IMR-90 (cell line): ENCODE results near the gene AP2M1. TPM values are rescaled to one million over a fixed set of nuclear protein-coding genes. Genes with fewer than 3 reads are reported as not detected.

ENCODE experiments used
- ATAC-seq: fragments of 200-7000 bp; cut with Tn5 transposase; 2 replicates; pipeline ENCODE4 v1.9.1; 2020; ENCODE audit warnings: low read depth, mild to moderate bottlenecking, moderate library complexity
- BruUV-seq: library from RNA; stranded (reverse); fragments of 400-500 nt; replicated peaks from 2 replicates; lab custom pipeline; 2021; lab: Mats Ljungman, UMichigan
- CTCF ChIA-PET: fragments of 300-600 bp; formaldehyde crosslinking; extraction: SDS; loops from one replicate; lab custom pipeline; 2021; ENCODE audit warnings: antibody characterized with exemption; lab: Yijun Ruan, JAX
- POLR2A ChIA-PET: fragments of 300-600 bp; sonication (Branson Sonifier 250); formaldehyde crosslinking; loops from one replicate; lab custom pipeline; 2022; ENCODE audit warnings: antibody characterized with exemption; ENCODE audit not compliant: unreplicated experiment; lab: Charles Lee
- DNase-seq: peaks from one replicate; pipeline ENCODE4 v3.0.0; 2013
- H2AFZ ChIP-seq: replicated peaks from 2 replicates; pipeline ENCODE3; 2013; ENCODE audit warnings: low read length, mild to moderate bottlenecking; ENCODE audit not compliant: poor library complexity
- H2AK5ac ChIP-seq: 2 replicates; pipeline ENCODE4 v1.6.1; 2013; ENCODE audit warnings: low read depth, low read length, inconsistent platforms
- H2AK9ac ChIP-seq: replicated peaks from 2 replicates; pipeline ENCODE3; 2013; ENCODE audit warnings: mild to moderate bottlenecking, low read depth, low read length, moderate library complexity; ENCODE audit not compliant: poor library complexity
- H2BK120ac ChIP-seq: 2 replicates; pipeline ENCODE4 v1.6.1; 2013; ENCODE audit warnings: low read depth, low read length, inconsistent platforms
- H2BK15ac ChIP-seq: 3 replicates; pipeline ENCODE4 v1.6.1; 2013; ENCODE audit warnings: low read depth, low read length, inconsistent platforms
- H2BK20ac ChIP-seq: 2 replicates; pipeline ENCODE4 v1.6.1; 2013; ENCODE audit warnings: low read depth, mild to moderate bottlenecking, inconsistent platforms, low read length, moderate library complexity
- H2BK5ac ChIP-seq: 2 replicates; pipeline ENCODE4 v1.6.1; 2013; ENCODE audit warnings: mild to moderate bottlenecking, low read depth, low read length, inconsistent platforms; ENCODE audit not compliant: poor library complexity, severe bottlenecking
- H3K14ac ChIP-seq: replicated peaks from 2 replicates; pipeline ENCODE4 v1.6.1; 2013; ENCODE audit warnings: low read depth, low read length, inconsistent platforms
- H3K18ac ChIP-seq: 2 replicates; pipeline ENCODE4 v1.6.1; 2013; ENCODE audit warnings: low read depth, low read length, control low read depth
- H3K23ac ChIP-seq: 2 replicates; pipeline ENCODE4 v1.6.1; 2013; ENCODE audit warnings: low read depth, low read length, inconsistent platforms
- H3K27ac ChIP-seq: 2 replicates; pipeline ENCODE4 v1.5.1; 2013; ENCODE audit warnings: mild to moderate bottlenecking, control low read depth, low read length; ENCODE audit not compliant: insufficient read depth
- H3K27me3 ChIP-seq: 2 replicates; pipeline ENCODE4 v1.6.1; 2013; ENCODE audit warnings: low read length; ENCODE audit not compliant: control insufficient read depth, insufficient read depth
- H3K36me3 ChIP-seq: 2 replicates; pipeline ENCODE4 v1.6.1; 2013; ENCODE audit warnings: low read length, mixed read lengths; ENCODE audit not compliant: control insufficient read depth, insufficient read depth
- H3K4ac ChIP-seq: 2 replicates; pipeline ENCODE4 v1.6.1; 2013; ENCODE audit warnings: low read depth, low read length, inconsistent platforms
- H3K4me1 ChIP-seq: 2 replicates; pipeline ENCODE4 v1.6.1; 2013; ENCODE audit warnings: low read length, mixed read lengths; ENCODE audit not compliant: control insufficient read depth, insufficient read depth
- H3K4me2 ChIP-seq: 2 replicates; pipeline ENCODE4 v1.6.1; 2013; ENCODE audit warnings: low read depth, mild to moderate bottlenecking, control low read depth, low read length, moderate library complexity
- H3K4me3 ChIP-seq: 2 replicates; pipeline ENCODE4 v1.5.1; 2013; ENCODE audit warnings: low read depth, mild to moderate bottlenecking, control low read depth, low read length, moderate library complexity; ENCODE audit not compliant: insufficient read depth
- H3K56ac ChIP-seq: 2 replicates; pipeline ENCODE4 v1.6.1; 2013; ENCODE audit warnings: low read length, inconsistent platforms; ENCODE audit not compliant: insufficient read depth; ENCODE audit errors: extremely low read depth
- H3K79me1 ChIP-seq, 2 experiments: 2 replicates each; pipeline ENCODE4 v1.6.1; 2013; ENCODE audit warnings: low read length in 2 of 2, inconsistent platforms in 1 of 2, low read depth in 1 of 2
- H3K9ac ChIP-seq: 2 replicates; pipeline ENCODE4 v1.6.1; 2013; ENCODE audit warnings: low read depth, low read length, control low read depth
- H3K9me1 ChIP-seq: 2 replicates; pipeline ENCODE4 v1.6.1; 2013; ENCODE audit warnings: low read length, inconsistent platforms; ENCODE audit not compliant: insufficient read depth
- H3K9me3 ChIP-seq: 2 replicates; pipeline ENCODE4 v1.6.1; 2013; ENCODE audit warnings: low read length; ENCODE audit not compliant: control insufficient read depth, insufficient read depth
- H4K20me1 ChIP-seq: 2 replicates; pipeline ENCODE4 v1.6.1; 2013; ENCODE audit warnings: low read length, inconsistent platforms; ENCODE audit not compliant: insufficient read depth
- H4K5ac ChIP-seq: 2 replicates; pipeline ENCODE4 v1.6.1; 2013; ENCODE audit warnings: mild to moderate bottlenecking, low read depth, low read length, control low read depth
- H4K8ac ChIP-seq, 2 experiments: 2 replicates each; pipeline ENCODE4 v1.6.1; 2013; ENCODE audit warnings: low read depth in 2 of 2, low read length in 2 of 2, control low read depth in 1 of 2, inconsistent platforms in 1 of 2
- H4K91ac ChIP-seq: 2 replicates; pipeline ENCODE4 v1.6.1; 2013; ENCODE audit warnings: low read depth, low read length, inconsistent platforms; ENCODE audit not compliant: insufficient read depth
- CEBPB ChIP-seq: IDR thresholded peaks from 2 replicates; pipeline ENCODE4 v1.6.1; 2012; ENCODE audit warnings: low read depth, low read length, improper control_type of control experiment
- SMC3 ChIP-seq: fragments of 150-350 bp; IDR thresholded peaks from 2 replicates; pipeline ENCODE4 v1.6.1; 2016; ENCODE audit warnings: low read depth, mild to moderate bottlenecking, antibody characterized with exemption, low read length, moderate library complexity
- WGBS, 2 experiments: methylation state at CpG; one replicate each; pipeline versions ENCODE4 v1.1.5 to v1.1.7; 2013; ENCODE audit warnings: missing lambda C conversion rate in 2 of 2; ENCODE audit not compliant: insufficient read length in 1 of 2; ENCODE audit errors: extremely low coverage in 2 of 2; 5-methylcytosine and 5-hydroxymethylcytosine counted together
- dilution Hi-C: fragments of 300-500 bp; cut with HindIII; formaldehyde crosslinking; loops from one replicate; pipeline ENCODE4 v1.14.3; 2018; ENCODE audit warnings: low sequenced_read_pairs; ENCODE audit not compliant: unreplicated experiment
- in situ Hi-C: fragments of 300-500 bp; cut with MboI; formaldehyde crosslinking; loops from 3 replicates; pipeline ENCODE4 v1.14.3; 2019; ENCODE audit warnings: low sequenced_read_pairs, inconsistent platforms, mixed read lengths
- intact Hi-C: fragments of 100-400 bp; cut with micrococcal nuclease; formaldehyde crosslinking; loops from 2 replicates; pipeline ENCODE4 v1.10.0; 2022
- polyA plus RNA-seq, 3 experiments: library from polyadenylated mRNA; depleted of rRNA; stranded (reverse); fragments of >200 nt; gene quantifications; 2 replicates each; pipeline ENCODE4 v1.2.3, GENCODE V29; 2012; ENCODE audit warnings: low replicate concordance in 1 of 3
- total RNA-seq: library from RNA; depleted of rRNA; stranded (reverse); fragments of >200 nt; gene quantifications from 2 replicates; pipeline ENCODE4 v1.2.3, GENCODE V29; 2012

The AP2M1 gene
- total and polyA plus RNA-seq, 2 of the 4 experiments (the other 2 are of a cell fraction): 876 to 1,065 TPM

GRCh38 chr3:184144505-184144904 is 30.1 kb upstream of the AP2M1 start:
- Histone ChIP-seq H2AK9ac (no peak overlapping the region), H2BK15ac (no peak overlapping the region), H3K56ac (no peak overlapping the region), H3K9me1 (no peaks in the 10 kb centered on the region), H4K5ac (no peak overlapping the region), H2BK5ac (no peak overlapping the region), H3K4me3 (no peak overlapping the region), H3K4me2 (no peak overlapping the region), H3K4ac (no peak overlapping the region), H4K91ac (no peak overlapping the region), H3K27me3 (no peaks in the 10 kb centered on the region), H3K23ac (no peak overlapping the region), H3K27ac (no peak overlapping the region), H4K20me1 (peaks cover 18% of the 10 kb centered on the region), H3K9ac (no peak overlapping the region), H2AK5ac (no peak overlapping the region), H3K14ac (no peak overlapping the region), H4K8ac (no peak overlapping the region), H2BK20ac (no peak overlapping the region), H2BK120ac (no peak overlapping the region), H3K18ac (no peak overlapping the region), H3K79me1 (peaks cover 17 to 24% of the 10 kb centered on the region in 2 experiments), H3K36me3 (peaks cover 45% of the 10 kb centered on the region), H3K4me1 (0 out of 2 replicates have a peak, but pooled peaks cover 2% of the 10 kb centered on the region), H2AFZ (no peak overlapping the region), H3K9me3 (no peaks in the 10 kb centered on the region)
- ChIA-PET POLR2A (no interaction called here), CTCF (no interaction called here)
- no peak for ATAC-seq
- dilution Hi-C loops: no loop called here
- in situ Hi-C loops: no loop called here
- no peak for DNase-seq
- BruUV-seq: TSS peak; percentile 26
- no CpG with 5 or more reads among the region's 5 CpGs for WGBS, 2 experiments
- TF ChIP-seq SMC3 (no peak), CEBPB (peak; percentile 90)
- intact Hi-C loops: no loop called here
